Tibial artery (tissue), 4 donors: ENCODE results near the gene DNAJC15.
A peak's percentile ranks its signal among the peaks of the same experiment; 100 is the strongest.

Source experiments
- DNase-seq, 2 donors: peaks; one replicate each; pipeline ENCODE4 v3.0.0-alpha.2; 2019
- H3K27ac ChIP-seq, 2 donors: fragments of 200-600 bp; sonication (generic) in 1 of 2; 1 replicate in 1 of 2; 2 replicates in 1 of 2; pipeline ENCODE4 v1.5.1; 2018 to 2019; ENCODE audit warnings: mild to moderate bottlenecking in 1 of 2
- H3K27me3 ChIP-seq, 2 donors: fragments of 200-600 bp; sonication (generic) in 1 of 2; one replicate each; pipeline versions ENCODE4 v1.5.1 to v1.6.0; 2016 to 2019
- H3K36me3 ChIP-seq, 3 donors: fragments of 200-600 bp; sonication (generic) in 2 of 3; one replicate each; pipeline ENCODE4 v1.5.1; 2016 to 2019; ENCODE audit warnings: mild to moderate bottlenecking in 2 of 3
- H3K4me1 ChIP-seq, 4 donors: fragments of 200-600 bp; sonication (generic) in 2 of 4; 1 replicate in 3 of 4; 2 replicates in 1 of 4; pipeline ENCODE4 v1.5.1; 2016 to 2019
- H3K4me3 ChIP-seq, 2 donors: fragments of 200-600 bp; sonication (generic) in 1 of 2; 1 replicate in 1 of 2; 2 replicates in 1 of 2; pipeline ENCODE4 v1.5.1; 2018 to 2019; ENCODE audit warnings: mild to moderate bottlenecking in 2 of 2
- H3K9me3 ChIP-seq, 3 donors: fragments of 200-600 bp; sonication (generic) in 1 of 3; one replicate each; pipeline ENCODE4 v1.5.1; 2016 to 2019
- intact Hi-C: fragments of 100-400 bp; cut with DNase I; formaldehyde crosslinking; loops from one replicate; pipeline ENCODE4 v1.15.0; 2023; ENCODE audit warnings: low total_unique reads
- TF ChIP-seq, protein P1 (sequence below), 2 experiments: fragments of 200-600 bp in 1 of 2; fragments of 450-650 bp in 1 of 2; IDR thresholded peaks; one replicate each; pipeline ENCODE4 v1.5.1; 2017 to 2019; ENCODE audit warnings: antibody characterized with exemption in 2 of 2, mild to moderate bottlenecking in 1 of 2, moderate library complexity in 1 of 2

DNAJC15 gene

DNA sequence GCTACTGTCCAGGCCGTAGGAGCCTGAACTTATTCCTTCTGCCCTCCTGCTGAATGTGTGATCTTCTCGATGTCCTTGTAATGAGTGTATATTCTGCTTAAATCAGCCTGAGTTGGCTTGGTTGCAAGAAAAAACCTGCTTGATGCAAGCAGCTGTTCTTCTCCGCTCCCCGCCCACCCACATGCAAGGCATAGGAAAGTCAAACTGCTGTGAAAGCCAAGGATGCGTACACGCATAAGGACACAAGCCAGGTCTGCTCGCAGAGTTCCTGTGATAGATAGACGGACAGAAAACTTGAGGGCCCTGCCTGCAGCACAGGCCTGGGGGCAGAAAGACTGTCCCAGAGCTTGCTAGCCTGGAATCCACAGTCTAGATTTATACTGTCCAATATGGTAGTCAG lies 101.1 kb downstream of the DNAJC15 start:
- TF ChIP-seq, protein P1, sequence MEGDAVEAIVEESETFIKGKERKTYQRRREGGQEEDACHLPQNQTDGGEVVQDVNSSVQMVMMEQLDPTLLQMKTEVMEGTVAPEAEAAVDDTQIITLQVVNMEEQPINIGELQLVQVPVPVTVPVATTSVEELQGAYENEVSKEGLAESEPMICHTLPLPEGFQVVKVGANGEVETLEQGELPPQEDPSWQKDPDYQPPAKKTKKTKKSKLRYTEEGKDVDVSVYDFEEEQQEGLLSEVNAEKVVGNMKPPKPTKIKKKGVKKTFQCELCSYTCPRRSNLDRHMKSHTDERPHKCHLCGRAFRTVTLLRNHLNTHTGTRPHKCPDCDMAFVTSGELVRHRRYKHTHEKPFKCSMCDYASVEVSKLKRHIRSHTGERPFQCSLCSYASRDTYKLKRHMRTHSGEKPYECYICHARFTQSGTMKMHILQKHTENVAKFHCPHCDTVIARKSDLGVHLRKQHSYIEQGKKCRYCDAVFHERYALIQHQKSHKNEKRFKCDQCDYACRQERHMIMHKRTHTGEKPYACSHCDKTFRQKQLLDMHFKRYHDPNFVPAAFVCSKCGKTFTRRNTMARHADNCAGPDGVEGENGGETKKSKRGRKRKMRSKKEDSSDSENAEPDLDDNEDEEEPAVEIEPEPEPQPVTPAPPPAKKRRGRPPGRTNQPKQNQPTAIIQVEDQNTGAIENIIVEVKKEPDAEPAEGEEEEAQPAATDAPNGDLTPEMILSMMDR (IDR thresholded peaks at IDR 0.05): no peak
- H3K4me1 ChIP-seq: peaks cover 0 to 19% (median 7%) of the 10 kb centered on the region in 4 donors
- intact Hi-C loops: no loop called here
- H3K36me3 ChIP-seq: no peaks in the 10 kb centered on the region
- no peak overlapping the region for H3K27ac ChIP-seq
- no peak overlapping the region for H3K4me3 ChIP-seq
- H3K27me3 ChIP-seq: no peaks in the 10 kb centered on the region
- no peak for DNase-seq
- no peaks in the 10 kb centered on the region for H3K9me3 ChIP-seq

DNA sequence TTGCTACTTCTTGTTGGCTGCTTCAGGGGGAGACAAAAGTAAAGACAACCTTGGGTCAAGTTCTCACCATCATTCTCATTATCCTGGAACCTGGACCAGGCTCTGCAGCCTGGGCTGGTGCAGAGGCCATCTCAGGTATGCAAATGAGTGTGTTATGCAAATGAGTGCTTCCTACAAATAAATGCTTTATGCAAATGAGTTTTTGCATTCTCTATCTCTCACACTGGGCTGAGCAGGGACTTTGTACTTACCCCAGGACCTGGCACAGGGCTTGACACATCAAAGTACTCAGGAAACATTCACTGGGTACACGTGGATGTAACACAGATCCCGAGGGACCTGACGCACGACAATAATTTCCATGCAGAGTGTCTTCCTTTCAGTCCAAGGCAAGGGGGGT lies 103.0 kb downstream of the DNAJC15 start:
- TF ChIP-seq, protein P1 (IDR thresholded peaks at IDR 0.05): no peak
- Histone ChIP-seq H3K9me3 (no peaks in the 10 kb centered on the region), H3K4me1 (peaks cover 0 to 19% (median 7%) of the 10 kb centered on the region in 4 donors), H3K36me3 (no peaks in the 10 kb centered on the region), H3K27me3 (peaks cover 0 to 7% of the 10 kb centered on the region in 2 donors), H3K27ac (no peak overlapping the region), H3K4me3 (no peak overlapping the region)
- no peak for DNase-seq
- intact Hi-C loops: no loop called here

GRCh38 chr13:43127103-43127798 lies 103.9 kb downstream of the DNAJC15 start:
- peaks cover 0 to 7% of the 10 kb centered on the region in 2 donors for H3K27me3 ChIP-seq
- no peak overlapping the region for H3K4me3 ChIP-seq
- no peak overlapping the region for H3K27ac ChIP-seq
- TF ChIP-seq, protein P1 (IDR thresholded peaks at IDR 0.05): no peak
- intact Hi-C loops: no loop called here
- peaks cover 0 to 19% (median 7%) of the 10 kb centered on the region in 4 donors for H3K4me1 ChIP-seq
- H3K36me3 ChIP-seq: no peaks in the 10 kb centered on the region
- H3K9me3 ChIP-seq: no peaks in the 10 kb centered on the region
- no peak for DNase-seq

DNA sequence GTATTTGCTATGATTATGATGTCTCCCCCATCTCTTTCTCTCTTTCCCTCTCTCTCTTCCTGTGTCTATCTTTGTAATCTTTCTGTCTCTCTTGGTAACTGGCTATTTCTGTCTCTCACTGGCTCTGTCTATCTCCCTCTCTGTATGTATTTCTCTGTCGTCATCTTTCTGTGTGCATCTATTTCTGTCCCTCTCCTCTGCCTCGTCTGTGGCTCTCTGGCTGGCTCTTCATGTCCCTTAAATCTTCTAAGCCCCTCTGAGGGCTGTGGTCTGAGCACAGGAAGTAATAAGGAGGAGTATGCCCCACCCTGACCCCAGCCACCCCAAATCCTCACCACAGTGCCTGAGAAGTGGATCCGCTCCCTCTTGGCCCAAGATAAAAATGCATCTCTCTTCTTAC lies 104.4 kb downstream of the DNAJC15 start:
- no peak for DNase-seq
- Histone ChIP-seq H3K27me3 (peaks cover 0 to 9% of the 10 kb centered on the region in 2 donors), H3K36me3 (no peaks in the 10 kb centered on the region), H3K4me3 (no peak overlapping the region), H3K9me3 (no peaks in the 10 kb centered on the region), H3K27ac (no peak overlapping the region), H3K4me1 (peaks cover 0 to 19% (median 7%) of the 10 kb centered on the region in 4 donors)
- intact Hi-C loops: no loop called here
- TF ChIP-seq, protein P1 (IDR thresholded peaks at IDR 0.05): no peak

- DNase-seq: peak in 1 of 2 donors; percentile 40
- Histone ChIP-seq H3K27ac (no peak overlapping the region), H3K9me3 (no peaks in the 10 kb centered on the region), H3K27me3 (peaks cover 0 to 10% of the 10 kb centered on the region in 2 donors), H3K36me3 (no peaks in the 10 kb centered on the region), H3K4me1 (peaks cover 0 to 19% (median 7%) of the 10 kb centered on the region in 4 donors), H3K4me3 (peak overlapping the region; percentile 22 to 41)
- intact Hi-C loops: no loop called here
- TF ChIP-seq, protein P1 (IDR thresholded peaks at IDR 0.05): no peak
Measured at GRCh38 chr13:43128504-43128961, 105.1 kb downstream of the DNAJC15 start.
